Adrenal gland (tissue), 12 donors: Measurements from ENCODE around the gene MRPL21. TPM values are rescaled to one million over a fixed set of nuclear protein-coding genes. Genes with fewer than 3 reads are reported as not detected.

ENCODE experiments used
- DNase-seq, 7 donors: peaks; one replicate each; pipeline ENCODE4 v3.0.0-alpha.2; 2019 to 2020
- H3K27ac ChIP-seq, 5 donors: fragments of 200-600 bp; sonication (generic) in 4 of 5; 1 replicate in 3 of 5; 2 replicates in 2 of 5; pipeline versions ENCODE4 v1.5.1 to v1.8.0; 2016 to 2020; ENCODE audit warnings: mild to moderate bottlenecking in 1 of 5
- H3K27me3 ChIP-seq: fragments of 200-600 bp; 2 replicates; pipeline ENCODE4 v1.8.0; 2021
- H3K36me3 ChIP-seq, 2 donors: fragments of 200-600 bp; replicated peaks in 1 of 2; 1 replicate in 1 of 2; 2 replicates in 1 of 2; pipeline versions ENCODE4 v1.5.1 to v1.8.0; 2018 to 2022
- H3K4me1 ChIP-seq, 2 donors: fragments of 200-600 bp; replicated peaks in 1 of 2; 1 replicate in 1 of 2; 2 replicates in 1 of 2; pipeline versions ENCODE4 v1.5.1 to v1.8.0; 2018 to 2021
- H3K4me3 ChIP-seq, 4 donors: fragments of 200-600 bp; sonication (generic) in 3 of 4; one replicate each; pipeline ENCODE4 v1.5.1; 2016 to 2018
- H3K9me3 ChIP-seq, 3 donors: fragments of 200-600 bp; sonication (generic) in 1 of 3; replicated peaks in 1 of 3; 1 replicate in 2 of 3; 2 replicates in 1 of 3; pipeline versions ENCODE4 v1.5.1 to v1.8.0; 2016 to 2021
- POLR2A ChIP-seq, 2 donors: fragments of 450-650 bp; IDR thresholded peaks; one replicate each; pipeline ENCODE4 v1.6.1; 2017; ENCODE audit warnings: antibody characterized with exemption in 2 of 2, mild to moderate bottlenecking in 2 of 2, moderate library complexity in 1 of 2
- WGBS, 4 donors: extraction: QIAGEN DNeasy Blood & Tissue Kit in 2 of 4; methylation state at CpG; one replicate each; pipeline versions ENCODE4 v1.1.5 to v1.1.7; 2013 to 2017; 5-methylcytosine and 5-hydroxymethylcytosine counted together
- intact Hi-C, 2 donors: fragments of 100-400 bp; cut with DNase I; formaldehyde crosslinking; loops; one replicate each; pipeline versions ENCODE4 v1.14.1 to v1.15.0; 2022 to 2023
- polyA plus RNA-seq, 3 donors: library from polyadenylated mRNA; stranded (reverse); fragments of 200-250 nt in 2 of 3; fragments of 350-450 nt in 1 of 3; fragmentation: Illumina TruSeq in 1 of 3; extraction: RNeasy Lipid Tissue Mini Kit (QIAGEN cat#74804) in 1 of 3; gene quantifications; one replicate each; pipeline ENCODE4 v1.2.3, GENCODE V29; 2013 to 2014
- total RNA-seq, 9 donors: library from RNA; depleted of rRNA in 4 of 9; stranded (reverse); fragments of >200 nt in 4 of 9; fragments of 120-200 nt in 1 of 9; fragmentation: NEBNext Ultra II Directional in 1 of 9; extraction: Animal tissue kit (Norgen Biotek cat#: 25700) in 1 of 9; gene quantifications; one replicate each; pipeline versions ENCODE4 v1.1.0 to v1.2.4, GENCODE V29; 2013 to 2023
- TF ChIP-seq, protein P1 (sequence below), 6 experiments: fragments of 450-650 bp in 4 of 6; fragments of 200-600 bp in 2 of 6; sonication (generic) in 1 of 6; IDR thresholded peaks; 1 replicate in 5 of 6; 2 replicates in 1 of 6; pipeline versions ENCODE4 v1.5.1 to v1.8.0; 2016 to 2021; ENCODE audit warnings: antibody characterized with exemption in 6 of 6, mild to moderate bottlenecking in 2 of 6, moderate library complexity in 1 of 6
- donor health status: healthy with polysubstance abuse.
- donor health status: Bipolar disorder and iron deficiency.
- donor health status: DM: yes; HTN: yes; CAD: no.
- donor health status: DM: no; HTN: no; CAD: no.
- donor health status: DM: no; HTN: no; CAD: no.
- donor health status: DM: yes; HTN: yes; CAD: no.

The MRPL21 gene
- total and polyA plus RNA-seq, 12 donors: 31.1 to 77.8 (median 47.4) TPM

GRCh38 chr11:68912254-68912653 is 8.6 kb upstream of the MRPL21 start:
- DNase-seq: no peak
- Histone ChIP-seq H3K27ac (no peak overlapping the region), H3K4me1 (no peaks in the 10 kb centered on the region), H3K36me3 (peaks cover 0 to 90% of the 10 kb centered on the region in 2 donors), H3K27me3 (no peaks in the 10 kb centered on the region), H3K9me3 (no peaks in the 10 kb centered on the region), H3K4me3 (no peak overlapping the region)
- TF ChIP-seq, protein P1, sequence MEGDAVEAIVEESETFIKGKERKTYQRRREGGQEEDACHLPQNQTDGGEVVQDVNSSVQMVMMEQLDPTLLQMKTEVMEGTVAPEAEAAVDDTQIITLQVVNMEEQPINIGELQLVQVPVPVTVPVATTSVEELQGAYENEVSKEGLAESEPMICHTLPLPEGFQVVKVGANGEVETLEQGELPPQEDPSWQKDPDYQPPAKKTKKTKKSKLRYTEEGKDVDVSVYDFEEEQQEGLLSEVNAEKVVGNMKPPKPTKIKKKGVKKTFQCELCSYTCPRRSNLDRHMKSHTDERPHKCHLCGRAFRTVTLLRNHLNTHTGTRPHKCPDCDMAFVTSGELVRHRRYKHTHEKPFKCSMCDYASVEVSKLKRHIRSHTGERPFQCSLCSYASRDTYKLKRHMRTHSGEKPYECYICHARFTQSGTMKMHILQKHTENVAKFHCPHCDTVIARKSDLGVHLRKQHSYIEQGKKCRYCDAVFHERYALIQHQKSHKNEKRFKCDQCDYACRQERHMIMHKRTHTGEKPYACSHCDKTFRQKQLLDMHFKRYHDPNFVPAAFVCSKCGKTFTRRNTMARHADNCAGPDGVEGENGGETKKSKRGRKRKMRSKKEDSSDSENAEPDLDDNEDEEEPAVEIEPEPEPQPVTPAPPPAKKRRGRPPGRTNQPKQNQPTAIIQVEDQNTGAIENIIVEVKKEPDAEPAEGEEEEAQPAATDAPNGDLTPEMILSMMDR (IDR thresholded peaks at IDR 0.05): no peak
- no peak for TF ChIP-seq POLR2A (IDR thresholded peaks at IDR 0.05)
- intact Hi-C loops: no loop called here
- 73 to 86% (median 82%) methylated on average over 5 of the region's 5 CpGs for WGBS, 4 donors

- no peak for DNase-seq
- Histone ChIP-seq H3K9me3 (no peaks in the 10 kb centered on the region), H3K4me3 (no peak overlapping the region), H3K36me3 (peaks cover 0 to 86% of the 10 kb centered on the region in 2 donors), H3K27ac (no peak overlapping the region), H3K27me3 (no peaks in the 10 kb centered on the region), H3K4me1 (no peaks in the 10 kb centered on the region)
- no peak for TF ChIP-seq POLR2A (IDR thresholded peaks at IDR 0.05)
- TF ChIP-seq, protein P1 (IDR thresholded peaks at IDR 0.05): no peak
- intact Hi-C loops: no loop called here
- 93 to 97% (median 96%) methylated on average over 9 to 16 of the region's 16 CpGs for WGBS, 4 donors
Measured at GRCh38 chr11:68911731-68912130, 8.1 kb upstream of the MRPL21 start.

DNA sequence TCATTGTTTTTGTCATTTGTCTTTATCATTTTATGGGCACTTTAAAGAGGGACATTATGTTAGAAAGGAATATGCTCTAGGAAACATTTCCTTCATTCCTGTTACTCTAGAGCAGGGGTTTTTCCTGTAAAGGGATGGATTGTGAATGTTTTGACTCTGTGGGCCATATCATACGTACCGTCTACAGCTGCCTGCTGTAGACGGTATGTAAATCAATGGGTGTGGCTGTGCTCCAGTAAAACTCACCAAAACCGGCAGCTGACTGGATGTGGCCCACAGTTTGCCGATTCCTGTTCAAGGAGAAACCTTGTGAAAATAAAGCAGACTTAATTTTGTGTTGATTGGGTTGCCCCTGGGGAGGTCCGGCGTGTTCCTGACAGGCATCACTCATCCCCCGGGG is 7.3 kb upstream of the MRPL21 start:
- no peaks in the 10 kb centered on the region for H3K27me3 ChIP-seq
- intact Hi-C loops: no loop called here
- H3K27ac ChIP-seq: no peak overlapping the region
- H3K4me3 ChIP-seq: no peak overlapping the region
- no peak for TF ChIP-seq POLR2A (IDR thresholded peaks at IDR 0.05)
- TF ChIP-seq, protein P1 (IDR thresholded peaks at IDR 0.05): no peak
- no peaks in the 10 kb centered on the region for H3K9me3 ChIP-seq
- H3K36me3 ChIP-seq: peaks cover 0 to 78% of the 10 kb centered on the region in 2 donors
- no peak for DNase-seq
- 81 to 92% (median 84%) methylated on average over 8 of the region's 8 CpGs for WGBS, 4 donors
- no peaks in the 10 kb centered on the region for H3K4me1 ChIP-seq

GRCh38 chr11:68908273-68908672 is 4.6 kb upstream of the MRPL21 start:
- Histone ChIP-seq H3K9me3 (no peaks in the 10 kb centered on the region), H3K36me3 (peaks cover 0 to 53% of the 10 kb centered on the region in 2 donors), H3K4me1 (peaks cover 0 to 13% of the 10 kb centered on the region in 2 donors), H3K4me3 (no peak overlapping the region), H3K27ac (no peak overlapping the region), H3K27me3 (no peaks in the 10 kb centered on the region)
- no peak for DNase-seq
- no peak for TF ChIP-seq POLR2A (IDR thresholded peaks at IDR 0.05)
- TF ChIP-seq, protein P1 (IDR thresholded peaks at IDR 0.05): no peak
- 91 to 100% (median 94%) methylated on average over 3 to 5 of the region's 5 CpGs for WGBS, 4 donors
- intact Hi-C loops: no loop called here
